Measurements from ENCODE around the gene STXBP1.

The STXBP1 gene

DNA sequence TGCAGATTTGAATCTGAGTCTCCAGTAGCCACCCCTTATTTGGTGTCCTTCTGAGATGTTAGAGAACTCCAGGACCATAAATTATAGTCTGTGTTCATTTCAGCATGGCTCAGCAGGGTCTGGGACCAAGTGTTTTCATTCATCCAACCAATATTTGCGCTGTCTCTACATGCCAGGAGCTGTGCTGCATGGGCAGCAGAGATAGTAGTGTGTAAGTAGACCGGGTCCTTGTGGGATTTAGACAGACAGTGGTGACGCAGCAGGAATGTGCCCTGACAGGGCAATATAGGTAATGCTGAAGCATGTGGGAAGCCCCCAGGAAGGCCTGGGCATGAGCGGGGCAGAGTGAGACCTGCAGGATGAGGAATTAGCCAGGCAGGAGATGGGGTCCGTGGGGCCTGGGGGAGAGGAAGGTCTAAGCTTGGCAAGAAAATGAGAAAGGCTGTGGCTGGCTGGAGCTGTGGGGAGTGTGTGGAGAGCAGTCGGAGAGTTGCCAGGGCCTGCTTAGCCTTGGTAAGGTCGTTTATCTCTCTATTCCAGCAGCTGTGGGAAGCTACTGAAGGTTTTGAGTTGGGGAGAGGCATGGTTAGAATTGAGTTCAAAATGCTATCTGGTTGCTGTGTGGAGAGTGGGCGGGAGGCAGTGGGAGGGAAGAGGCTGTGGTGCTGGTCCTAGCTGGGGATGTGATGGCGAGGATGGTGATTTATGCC, 16.8 kb downstream of the STXBP1 start:
- Histone ChIP-seq H3K27ac (ENCODE audit: extremely low read depth, low read depth, low read length) (no peak overlapping the region), H3K4me1 (ENCODE audit: control insufficient read depth, insufficient read depth, low read length) (peaks cover 3% of the 10 kb centered on the region; the same call in 1 of the 2 replicates), H3K9me3 (ENCODE audit: control insufficient read depth, insufficient read depth, low read depth, low read length) (no peaks in the 10 kb centered on the region), H3K4me3 (ENCODE audit: low read depth, low read length) (no peak overlapping the region), H3K36me3 (ENCODE audit: control insufficient read depth in 2 of 2, insufficient read depth in 1 of 2, low read length in 2 of 2) (no peaks in the 10 kb centered on the region)
- POLR2A ChIA-PET = no interaction called here
- CTCF ChIA-PET = interaction anchor here (0.5 to 0.6 kb wide), 2 partner anchors 9 to 22 kb away, joined by 7 to 8 read pairs; no protein-coding TSS in a partner anchor
- peak; percentile 96 for TF ChIP-seq ZFHX2 (tag by site-specific recombination; conservative IDR thresholded peaks at IDR 0.05)
- peak; percentile 91 for TF ChIP-seq EGR2 (tag by site-specific recombination; IDR thresholded peaks at IDR 0.05; ENCODE audit: low read depth)
- TF ChIP-seq, protein P1, sequence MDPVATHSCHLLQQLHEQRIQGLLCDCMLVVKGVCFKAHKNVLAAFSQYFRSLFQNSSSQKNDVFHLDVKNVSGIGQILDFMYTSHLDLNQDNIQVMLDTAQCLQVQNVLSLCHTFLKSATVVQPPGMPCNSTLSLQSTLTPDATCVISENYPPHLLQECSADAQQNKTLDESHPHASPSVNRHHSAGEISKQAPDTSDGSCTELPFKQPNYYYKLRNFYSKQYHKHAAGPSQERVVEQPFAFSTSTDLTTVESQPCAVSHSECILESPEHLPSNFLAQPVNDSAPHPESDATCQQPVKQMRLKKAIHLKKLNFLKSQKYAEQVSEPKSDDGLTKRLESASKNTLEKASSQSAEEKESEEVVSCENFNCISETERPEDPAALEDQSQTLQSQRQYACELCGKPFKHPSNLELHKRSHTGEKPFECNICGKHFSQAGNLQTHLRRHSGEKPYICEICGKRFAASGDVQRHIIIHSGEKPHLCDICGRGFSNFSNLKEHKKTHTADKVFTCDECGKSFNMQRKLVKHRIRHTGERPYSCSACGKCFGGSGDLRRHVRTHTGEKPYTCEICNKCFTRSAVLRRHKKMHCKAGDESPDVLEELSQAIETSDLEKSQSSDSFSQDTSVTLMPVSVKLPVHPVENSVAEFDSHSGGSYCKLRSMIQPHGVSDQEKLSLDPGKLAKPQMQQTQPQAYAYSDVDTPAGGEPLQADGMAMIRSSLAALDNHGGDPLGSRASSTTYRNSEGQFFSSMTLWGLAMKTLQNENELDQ (tag by site-specific recombination; IDR thresholded peaks at IDR 0.05; ENCODE audit: low read depth) = no peak
- peak; percentile 42; the same call in 1 of the 2 replicates for TF ChIP-seq ZIC2 (tag by site-specific recombination; IDR thresholded peaks at IDR 0.05)

DNA sequence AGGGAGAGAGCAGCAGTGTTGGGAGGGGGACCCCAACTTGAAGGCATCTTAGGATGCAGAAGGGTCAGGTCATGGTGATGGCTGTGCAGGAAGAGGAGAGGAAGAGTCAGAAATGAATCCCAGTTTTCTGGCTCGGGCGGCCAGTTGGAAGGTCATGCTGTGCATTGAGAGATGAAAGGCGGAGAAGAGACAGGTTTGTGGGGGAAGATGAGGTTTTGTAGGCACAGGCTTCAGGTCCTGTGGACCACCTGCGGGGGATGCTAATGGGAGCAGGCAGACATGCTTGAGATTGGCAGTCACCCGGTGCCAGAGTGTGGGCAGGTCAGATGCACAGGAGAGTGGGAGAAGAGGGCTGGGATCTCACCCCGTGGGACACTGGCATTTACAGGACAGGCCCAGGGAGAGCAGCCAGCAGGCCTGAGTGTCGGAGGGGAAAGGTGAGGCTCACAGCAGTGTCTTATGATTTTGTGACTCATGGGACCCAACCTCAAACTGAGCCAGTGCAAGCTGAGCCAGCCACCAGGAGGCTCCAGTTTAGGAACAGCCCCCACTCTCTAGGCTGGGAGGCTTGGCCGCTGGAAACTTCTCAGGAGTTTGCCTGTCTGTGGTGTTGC, 17.5 kb downstream of the STXBP1 start:
- H3K4me1 ChIP-seq (ENCODE audit: control insufficient read depth, insufficient read depth, low read length) = peaks cover 3% of the 10 kb centered on the region; the same call in 1 of the 2 replicates
- H3K4me3 ChIP-seq (ENCODE audit: low read depth, low read length) = no peak overlapping the region
- TF ChIP-seq ZNF518A (tag by site-specific recombination; conservative IDR thresholded peaks at IDR 0.05; ENCODE audit: low read depth) (no peak), ZFHX2 (tag by site-specific recombination; conservative IDR thresholded peaks at IDR 0.05) (peak; percentile 84), ZNF704 (tag by site-specific recombination; IDR thresholded peaks at IDR 0.05) (no peak), TSHZ1 (tag by site-specific recombination; IDR thresholded peaks at IDR 0.05; ENCODE audit: borderline replicate concordance) (no peak), EGR2 (tag by site-specific recombination; IDR thresholded peaks at IDR 0.05; ENCODE audit: low read depth) (peak; percentile 85), GFI1B (tag by site-specific recombination; IDR thresholded peaks at IDR 0.05) (no peak), ZNF239 (tag by site-specific recombination; IDR thresholded peaks at IDR 0.05) (no peak), ZNF174 (tag by site-specific recombination; IDR thresholded peaks at IDR 0.05) (no peak), ZIC2 (tag by site-specific recombination; IDR thresholded peaks at IDR 0.05) (peak; percentile 71)
- TF ChIP-seq, protein P2, sequence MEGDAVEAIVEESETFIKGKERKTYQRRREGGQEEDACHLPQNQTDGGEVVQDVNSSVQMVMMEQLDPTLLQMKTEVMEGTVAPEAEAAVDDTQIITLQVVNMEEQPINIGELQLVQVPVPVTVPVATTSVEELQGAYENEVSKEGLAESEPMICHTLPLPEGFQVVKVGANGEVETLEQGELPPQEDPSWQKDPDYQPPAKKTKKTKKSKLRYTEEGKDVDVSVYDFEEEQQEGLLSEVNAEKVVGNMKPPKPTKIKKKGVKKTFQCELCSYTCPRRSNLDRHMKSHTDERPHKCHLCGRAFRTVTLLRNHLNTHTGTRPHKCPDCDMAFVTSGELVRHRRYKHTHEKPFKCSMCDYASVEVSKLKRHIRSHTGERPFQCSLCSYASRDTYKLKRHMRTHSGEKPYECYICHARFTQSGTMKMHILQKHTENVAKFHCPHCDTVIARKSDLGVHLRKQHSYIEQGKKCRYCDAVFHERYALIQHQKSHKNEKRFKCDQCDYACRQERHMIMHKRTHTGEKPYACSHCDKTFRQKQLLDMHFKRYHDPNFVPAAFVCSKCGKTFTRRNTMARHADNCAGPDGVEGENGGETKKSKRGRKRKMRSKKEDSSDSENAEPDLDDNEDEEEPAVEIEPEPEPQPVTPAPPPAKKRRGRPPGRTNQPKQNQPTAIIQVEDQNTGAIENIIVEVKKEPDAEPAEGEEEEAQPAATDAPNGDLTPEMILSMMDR (tag by site-specific recombination; IDR thresholded peaks at IDR 0.05) = no peak
- H3K27ac ChIP-seq (ENCODE audit: extremely low read depth, low read depth, low read length) = no peak overlapping the region
- no peaks in the 10 kb centered on the region for H3K9me3 ChIP-seq (ENCODE audit: control insufficient read depth, insufficient read depth, low read depth, low read length)
- POLR2A ChIA-PET = no interaction called here
- CTCF ChIA-PET = interaction anchor here (0.6 kb wide), 1 partner anchor 10 kb away, joined by 7 read pairs; no protein-coding TSS in a partner anchor
- no peaks in the 10 kb centered on the region for H3K36me3 ChIP-seq (ENCODE audit: control insufficient read depth in 2 of 2, insufficient read depth in 1 of 2, low read length in 2 of 2)

Measured in HEK293 (cell line).